Hepatocyte (in vitro differentiated cells): ENCODE measurements around the gene BEND3.

Experiments
- CTCF ChIP-seq: fragments of 200-600 bp; sonication (generic); IDR thresholded peaks from 2 replicates; pipeline ENCODE4 v1.5.1; 2016; ENCODE audit warnings: antibody characterized with exemption, mild to moderate bottlenecking; ENCODE audit not compliant: poor library complexity
- EZH2phosphoT487 ChIP-seq: fragments of 200-600 bp; sonication (generic); IDR thresholded peaks from one replicate; pipeline ENCODE4 v1.6.1; 2018; ENCODE audit warnings: antibody characterized with exemption, mild to moderate bottlenecking, low read depth, moderate library complexity; ENCODE audit not compliant: unreplicated experiment, severe bottlenecking

- TF ChIP-seq CTCF (no peak), EZH2phosphoT487 (no peak)
Observed at GRCh38 chr6:107121266-107121665, 6.0 kb upstream of the BEND3 start.
